HCT116 (cell line): ENCODE measurements around the gene VMP1. TPM values are rescaled to one million over a fixed set of nuclear protein-coding genes. Genes with fewer than 3 reads are reported as not detected.

Experiments used
- ATAC-seq: fragments of 200-7000 bp; cut with Tn5 transposase; 2 replicates; pipeline ENCODE4 v1.9.1; 2020; ENCODE audit warnings: mild to moderate bottlenecking, moderate library complexity
- BruUV-seq: library from RNA; stranded (reverse); fragments of 400-500 nt; replicated peaks from 2 replicates; lab custom pipeline; 2021; lab: Mats Ljungman, UMichigan
- CTCF ChIA-PET: fragments of 300-600 bp; sonication (Branson Sonifier 250); formaldehyde crosslinking; loops from one replicate; lab custom pipeline; 2021; ENCODE audit warnings: antibody characterized with exemption; lab: Charles Lee
- POLR2A ChIA-PET: fragments of 300-600, 350-600 bp; sonication (Branson Sonifier 250); formaldehyde crosslinking; loops from one replicate; lab custom pipeline; 2021; ENCODE audit warnings: antibody characterized with exemption; lab: Charles Lee
- RAD21 ChIA-PET, 2 experiments: fragments of 300-600 bp; sonication (Branson Sonifier 250); formaldehyde crosslinking; loops; one replicate each; lab custom pipeline; 2023; ENCODE audit warnings: low total read pairs in 2 of 2; ENCODE audit not compliant: uncharacterized antibody in 2 of 2, unreplicated experiment in 2 of 2, low non-redundant PET in 1 of 2; lab: Charles Lee
- DNase-seq: peaks from one replicate; pipeline ENCODE4 v3.0.0-alpha.2; 2010; ENCODE audit warnings: low read depth, low spot score
- H2AFZ ChIP-seq: fragments of 200-600 bp; shearing (Covaris generic), sonication (generic); 2 replicates; pipeline ENCODE4 v1.6.1; 2017; ENCODE audit warnings: low read depth, mixed run types, mixed read lengths, antibody characterized with exemption, low read length; ENCODE audit not compliant: poor library complexity, severe bottlenecking
- H3K27ac ChIP-seq: 2 replicates; pipeline ENCODE4 v1.5.1; 2012; ENCODE audit warnings: low read depth, low read length
- H3K27me3 ChIP-seq: fragments of 200-600 bp; sonication (generic); 2 replicates; pipeline ENCODE4 v1.6.1; 2016; ENCODE audit warnings: mixed run types, low read length, mixed read lengths; ENCODE audit not compliant: insufficient read depth
- H3K36me3 ChIP-seq, 2 experiments: fragments of 200-500 bp in 1 of 2; fragments of 200-600 bp in 1 of 2; sonication (Bioruptor generic) in 1 of 2; sonication (generic) in 1 of 2; 2 replicates each; pipeline versions ENCODE4 v1.5.1 to v1.6.1; 2014 to 2016; ENCODE audit warnings: low read length in 2 of 2, inconsistent platforms in 1 of 2, mixed read lengths in 1 of 2, mixed run types in 1 of 2; ENCODE audit not compliant: insufficient read depth in 2 of 2, control insufficient read depth in 1 of 2
- H3K4me1 ChIP-seq, 2 experiments: fragments of 200-600 bp in 1 of 2; sonication (generic) in 1 of 2; 2 replicates each; pipeline versions ENCODE4 v1.5.1 to v1.6.1; 2012 to 2017; ENCODE audit warnings: low read length in 2 of 2, inconsistent platforms in 1 of 2, mild to moderate bottlenecking in 1 of 2, mixed read lengths in 1 of 2, mixed run types in 1 of 2, moderate library complexity in 1 of 2; ENCODE audit not compliant: insufficient read depth in 2 of 2, control insufficient read depth in 1 of 2
- H3K4me2 ChIP-seq: fragments of 200-600 bp; sonication (generic); 2 replicates; pipeline ENCODE4 v1.6.1; 2017; ENCODE audit warnings: mixed run types, low read length, mixed read lengths
- H3K4me3 ChIP-seq, 2 experiments: fragments of 200-600 bp in 1 of 2; sonication (generic) in 1 of 2; replicated peaks in 1 of 2; 2 replicates each; pipeline ENCODE4 v1.5.1; 2011 to 2016; ENCODE audit warnings: low read length in 2 of 2, control low read depth in 1 of 2, low read depth in 1 of 2, mild to moderate bottlenecking in 1 of 2, mixed read lengths in 1 of 2, mixed run types in 1 of 2
- H3K79me2 ChIP-seq: fragments of 200-600 bp; sonication (generic); 2 replicates; pipeline ENCODE4 v1.6.1; 2017; ENCODE audit warnings: mild to moderate bottlenecking, mixed run types, low read length, moderate library complexity, mixed read lengths; ENCODE audit not compliant: insufficient read depth
- H3K9ac ChIP-seq: fragments of 200-600 bp; sonication (generic); 2 replicates; pipeline ENCODE4 v1.6.1; 2016; ENCODE audit warnings: low read length, mixed read lengths
- H3K9me2 ChIP-seq: fragments of 200-600 bp; sonication (generic), shearing (Covaris generic); 2 replicates; pipeline ENCODE4 v1.6.1; 2017; ENCODE audit warnings: mixed run types, mild to moderate bottlenecking, moderate library complexity; ENCODE audit not compliant: insufficient read depth
- H3K9me3 ChIP-seq, 2 experiments: fragments of 200-500 bp in 1 of 2; fragments of 200-600 bp in 1 of 2; sonication (Bioruptor generic) in 1 of 2; sonication (generic) in 1 of 2; 2 replicates each; pipeline ENCODE4 v1.6.1; 2014 to 2017; ENCODE audit warnings: low read length in 2 of 2, mixed read lengths in 2 of 2, inconsistent platforms in 1 of 2, low read depth in 1 of 2, mild to moderate bottlenecking in 1 of 2, mixed run types in 1 of 2, moderate library complexity in 1 of 2; ENCODE audit not compliant: control insufficient read depth in 1 of 2, insufficient read depth in 1 of 2
- H4K20me1 ChIP-seq: fragments of 200-600 bp; sonication (generic), shearing (Covaris generic); 2 replicates; pipeline ENCODE4 v1.6.1; 2017; ENCODE audit warnings: mixed run types, mild to moderate bottlenecking, moderate library complexity; ENCODE audit not compliant: insufficient read depth
- ELF1 ChIP-seq: IDR thresholded peaks from 2 replicates; pipeline ENCODE4 v1.6.1; 2012; ENCODE audit warnings: low read depth, borderline replicate concordance
- EZH2phosphoT487 ChIP-seq: fragments of 200-600 bp; IDR thresholded peaks from 2 replicates; pipeline ENCODE4 v1.6.1; 2018; ENCODE audit warnings: antibody characterized with exemption, borderline replicate concordance
- FOSL1 ChIP-seq: IDR thresholded peaks from 2 replicates; pipeline ENCODE4 v1.6.1; 2012; ENCODE audit warnings: low read depth
- TCF7L2 ChIP-seq: IDR thresholded peaks from 2 replicates; pipeline ENCODE4 v1.7.0; 2011; ENCODE audit warnings: borderline replicate concordance, inconsistent platforms; ENCODE audit not compliant: insufficient read depth, insufficient read length; ENCODE audit errors: extremely low read depth
- YY1 ChIP-seq: IDR thresholded peaks from 2 replicates; pipeline ENCODE4 v1.6.1; 2011; ENCODE audit warnings: low read length, low read depth, moderate library complexity, mild to moderate bottlenecking; ENCODE audit not compliant: insufficient replicate concordance; ENCODE audit errors: extremely low read depth
- intact Hi-C: fragments of 100-400 bp; cut with micrococcal nuclease; formaldehyde crosslinking; loops from 2 replicates; pipeline ENCODE4 v1.10.0; 2022
- total RNA-seq: library from RNA; stranded (reverse); gene quantifications from one replicate; pipeline ENCODE4 v1.2.1, GENCODE V29; 2021; ENCODE audit not compliant: unreplicated experiment
- TF ChIP-seq, protein P1 (sequence below): IDR thresholded peaks from 2 replicates; pipeline ENCODE4 v1.6.1; 2012; ENCODE audit warnings: low read depth

Gene VMP1
- total RNA-seq, 1 experiment from 2014 or later, result 366 TPM

DNA sequence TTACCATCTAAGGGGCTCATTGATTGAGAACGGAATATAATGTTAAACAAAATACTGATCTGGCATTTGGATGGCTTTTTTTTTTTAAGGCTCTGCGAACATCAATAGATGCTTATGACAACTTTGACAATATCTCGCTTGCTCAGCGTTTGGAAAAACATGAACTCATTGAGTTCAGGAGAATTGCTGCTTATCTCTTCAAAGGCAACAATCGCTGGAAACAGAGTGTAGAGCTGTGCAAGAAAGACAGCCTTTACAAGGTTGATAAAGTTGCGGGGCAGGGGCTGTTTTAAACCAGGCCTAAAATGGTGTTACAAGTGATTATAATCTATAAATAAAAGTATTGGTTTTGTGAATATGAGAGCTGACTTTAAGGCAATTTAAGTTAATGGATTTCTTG lies 22.5 kb upstream of the VMP1 start:
- ChIA-PET RAD21 (no interaction called here), CTCF (interaction anchor here (1.9 kb wide), 1 partner anchor 10 kb away, joined by 6 read pairs; no protein-coding TSS in a partner anchor), POLR2A (no interaction called here)
- Histone ChIP-seq H3K9me3 (no peaks in the 10 kb centered on the region), H3K4me3 (no peak overlapping the region), H3K27ac (no peak overlapping the region), H3K79me2 (peaks cover 98% of the 10 kb centered on the region), H3K36me3 (peaks cover 92 to 94% of the 10 kb centered on the region in 2 experiments), H3K9me2 (no peaks in the 10 kb centered on the region), H3K4me2 (no peak overlapping the region), H3K9ac (no peak overlapping the region), H3K27me3 (no peaks in the 10 kb centered on the region), H4K20me1 (peaks cover 31% of the 10 kb centered on the region; the same call in 1 of the 2 replicates), H3K4me1 (no peaks in the 10 kb centered on the region), H2AFZ (no peak overlapping the region)
- ATAC-seq (no peak), DNase-seq (no peak)
- no TSS peak for BruUV-seq
- intact Hi-C loops, result no loop called here
- TF ChIP-seq YY1 (no peak), FOSL1 (no peak), EZH2phosphoT487 (no peak), ELF1 (no peak), TCF7L2 (no peak)
- TF ChIP-seq, protein P1, sequence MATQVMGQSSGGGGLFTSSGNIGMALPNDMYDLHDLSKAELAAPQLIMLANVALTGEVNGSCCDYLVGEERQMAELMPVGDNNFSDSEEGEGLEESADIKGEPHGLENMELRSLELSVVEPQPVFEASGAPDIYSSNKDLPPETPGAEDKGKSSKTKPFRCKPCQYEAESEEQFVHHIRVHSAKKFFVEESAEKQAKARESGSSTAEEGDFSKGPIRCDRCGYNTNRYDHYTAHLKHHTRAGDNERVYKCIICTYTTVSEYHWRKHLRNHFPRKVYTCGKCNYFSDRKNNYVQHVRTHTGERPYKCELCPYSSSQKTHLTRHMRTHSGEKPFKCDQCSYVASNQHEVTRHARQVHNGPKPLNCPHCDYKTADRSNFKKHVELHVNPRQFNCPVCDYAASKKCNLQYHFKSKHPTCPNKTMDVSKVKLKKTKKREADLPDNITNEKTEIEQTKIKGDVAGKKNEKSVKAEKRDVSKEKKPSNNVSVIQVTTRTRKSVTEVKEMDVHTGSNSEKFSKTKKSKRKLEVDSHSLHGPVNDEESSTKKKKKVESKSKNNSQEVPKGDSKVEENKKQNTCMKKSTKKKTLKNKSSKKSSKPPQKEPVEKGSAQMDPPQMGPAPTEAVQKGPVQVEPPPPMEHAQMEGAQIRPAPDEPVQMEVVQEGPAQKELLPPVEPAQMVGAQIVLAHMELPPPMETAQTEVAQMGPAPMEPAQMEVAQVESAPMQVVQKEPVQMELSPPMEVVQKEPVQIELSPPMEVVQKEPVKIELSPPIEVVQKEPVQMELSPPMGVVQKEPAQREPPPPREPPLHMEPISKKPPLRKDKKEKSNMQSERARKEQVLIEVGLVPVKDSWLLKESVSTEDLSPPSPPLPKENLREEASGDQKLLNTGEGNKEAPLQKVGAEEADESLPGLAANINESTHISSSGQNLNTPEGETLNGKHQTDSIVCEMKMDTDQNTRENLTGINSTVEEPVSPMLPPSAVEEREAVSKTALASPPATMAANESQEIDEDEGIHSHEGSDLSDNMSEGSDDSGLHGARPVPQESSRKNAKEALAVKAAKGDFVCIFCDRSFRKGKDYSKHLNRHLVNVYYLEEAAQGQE, result no peak
